ENCODE results near the gene SPATA20. TPM values are rescaled to one million over a fixed set of nuclear protein-coding genes. Genes with fewer than 3 reads are reported as not detected.

Gene SPATA20
- total RNA-seq, 1 experiment from 2014 or later: 11.1 TPM

GRCh38 chr17:50570528-50570927 lies 23.6 kb downstream of the SPATA20 start:
- no peaks in the 10 kb centered on the region for H3K9me3 ChIP-seq (ENCODE audit: low read depth, low read length, poor library complexity, severe bottlenecking)
- no peak overlapping the region for H3K4me3 ChIP-seq (ENCODE audit: low read depth, low read length, poor library complexity, severe bottlenecking)
- H3K27ac ChIP-seq (ENCODE audit: low read depth, low read length, poor library complexity, severe bottlenecking): no peak overlapping the region
- no peaks in the 10 kb centered on the region for H3K36me3 ChIP-seq (ENCODE audit: insufficient read depth, low read length, poor library complexity, severe bottlenecking)
- peaks cover 14% of the 10 kb centered on the region for H3K4me1 ChIP-seq (ENCODE audit: insufficient read depth, low read length, poor library complexity, severe bottlenecking)
- no TSS peak for BruUV-seq (replicated peaks)
- CTCF ChIA-PET: interaction anchor here (0.6 kb wide), 1 partner anchor 408 kb away, joined by 6 read pairs; no protein-coding TSS in a partner anchor
- TF ChIP-seq CTCF (conservative IDR thresholded peaks at IDR 0.05; ENCODE audit: low read depth, low read length) (no peak), EZH2 (IDR thresholded peaks at IDR 0.05; ENCODE audit: borderline replicate concordance, low read depth, low read length, poor library complexity, severe bottlenecking) (no peak)
- DNase-seq (ENCODE audit: low spot score): no peak
- intact Hi-C loops (cut with micrococcal nuclease; ENCODE audit: unreplicated experiment): no loop called here
- H3K27me3 ChIP-seq (replicated peaks; ENCODE audit: insufficient read depth, low read depth, low read length, poor library complexity): no peaks in the 10 kb centered on the region
- POLR2A ChIA-PET (ENCODE audit: low non-redundant PET): interaction anchor here (0.6 kb wide), 1 partner anchor 14 kb away, joined by 6 read pairs; no protein-coding TSS in a partner anchor

GRCh38 chr17:50571681-50572080 lies 24.7 kb downstream of the SPATA20 start:
- no peak overlapping the region for H3K27ac ChIP-seq (ENCODE audit: low read depth, low read length, poor library complexity, severe bottlenecking)
- H3K9me3 ChIP-seq (ENCODE audit: low read depth, low read length, poor library complexity, severe bottlenecking): no peaks in the 10 kb centered on the region
- intact Hi-C loops (cut with micrococcal nuclease; ENCODE audit: unreplicated experiment): no loop called here
- H3K27me3 ChIP-seq (replicated peaks; ENCODE audit: insufficient read depth, low read depth, low read length, poor library complexity): no peaks in the 10 kb centered on the region
- no peaks in the 10 kb centered on the region for H3K36me3 ChIP-seq (ENCODE audit: insufficient read depth, low read length, poor library complexity, severe bottlenecking)
- ChIA-PET CTCF (no interaction called here), POLR2A (ENCODE audit: low non-redundant PET) (no interaction called here)
- no peak for DNase-seq (ENCODE audit: low spot score)
- H3K4me3 ChIP-seq (ENCODE audit: low read depth, low read length, poor library complexity, severe bottlenecking): no peak overlapping the region
- TF ChIP-seq CTCF (conservative IDR thresholded peaks at IDR 0.05; ENCODE audit: low read depth, low read length): no peak
- no peak for TF ChIP-seq EZH2 (IDR thresholded peaks at IDR 0.05; ENCODE audit: borderline replicate concordance, low read depth, low read length, poor library complexity, severe bottlenecking)
- no TSS peak for BruUV-seq (replicated peaks)
- peaks cover 8% of the 10 kb centered on the region for H3K4me1 ChIP-seq (ENCODE audit: insufficient read depth, low read length, poor library complexity, severe bottlenecking)

GRCh38 chr17:50572541-50572940 lies 25.6 kb downstream of the SPATA20 start:
- H3K4me3 ChIP-seq (ENCODE audit: low read depth, low read length, poor library complexity, severe bottlenecking): no peak overlapping the region
- BruUV-seq (replicated peaks): no TSS peak
- peaks cover 7% of the 10 kb centered on the region for H3K4me1 ChIP-seq (ENCODE audit: insufficient read depth, low read length, poor library complexity, severe bottlenecking)
- intact Hi-C loops (cut with micrococcal nuclease; ENCODE audit: unreplicated experiment): no loop called here
- H3K27me3 ChIP-seq (replicated peaks; ENCODE audit: insufficient read depth, low read depth, low read length, poor library complexity): no peaks in the 10 kb centered on the region
- DNase-seq (ENCODE audit: low spot score): no peak
- no peak overlapping the region for H3K27ac ChIP-seq (ENCODE audit: low read depth, low read length, poor library complexity, severe bottlenecking)
- TF ChIP-seq EZH2 (IDR thresholded peaks at IDR 0.05; ENCODE audit: borderline replicate concordance, low read depth, low read length, poor library complexity, severe bottlenecking) (no peak), CTCF (conservative IDR thresholded peaks at IDR 0.05; ENCODE audit: low read depth, low read length) (no peak)
- no peaks in the 10 kb centered on the region for H3K36me3 ChIP-seq (ENCODE audit: insufficient read depth, low read length, poor library complexity, severe bottlenecking)
- POLR2A ChIA-PET (ENCODE audit: low non-redundant PET): no interaction called here
- no peaks in the 10 kb centered on the region for H3K9me3 ChIP-seq (ENCODE audit: low read depth, low read length, poor library complexity, severe bottlenecking)
- CTCF ChIA-PET: no interaction called here

Measured in A673 (cell line).